GM23338 (cell line): ENCODE results near the gene SNTG2. TPM values are rescaled to one million over a fixed set of nuclear protein-coding genes. Genes with fewer than 3 reads are reported as not detected.

Experiments used
- ATAC-seq: fragments of 200-7000 bp; cut with Tn5 transposase; 3 replicates; pipeline ENCODE4 v1.9.1; 2020
- DNase-seq: peaks from one replicate; pipeline ENCODE4 v3.0.0-alpha.2; 2015; ENCODE audit warnings: low spot score
- H2AFZ ChIP-seq: fragments of 200-600 bp; sonication (generic); 2 replicates; pipeline ENCODE4 v1.8.0; 2016; ENCODE audit warnings: antibody characterized with exemption, mild to moderate bottlenecking, moderate library complexity
- H3F3A ChIP-seq: fragments of 200-600 bp; sonication (generic); replicated peaks from 2 replicates; pipeline ENCODE4 v1.8.0; 2017; ENCODE audit warnings: antibody characterized with exemption, mixed run types, low read depth
- H3K27ac ChIP-seq: fragments of 200-600 bp; sonication (generic); 2 replicates; pipeline ENCODE4 v1.6.1; 2016; ENCODE audit warnings: low read depth
- H3K27me3 ChIP-seq: fragments of 200-600 bp; sonication (generic); 2 replicates; pipeline ENCODE4 v1.8.0; 2016; ENCODE audit warnings: mild to moderate bottlenecking, mixed run types, moderate library complexity; ENCODE audit not compliant: insufficient read depth
- H3K36me3 ChIP-seq: fragments of 200-600 bp; sonication (generic); 2 replicates; pipeline ENCODE4 v1.8.0; 2016; ENCODE audit warnings: mild to moderate bottlenecking; ENCODE audit not compliant: insufficient read depth
- H3K4me1 ChIP-seq: fragments of 200-600 bp; sonication (generic); 2 replicates; pipeline ENCODE4 v1.8.0; 2016; ENCODE audit warnings: mild to moderate bottlenecking, moderate library complexity; ENCODE audit not compliant: insufficient read depth
- H3K4me2 ChIP-seq: fragments of 200-600 bp; sonication (generic); 2 replicates; pipeline ENCODE4 v1.7.1; 2017; ENCODE audit warnings: mixed run types
- H3K4me3 ChIP-seq: fragments of 200-600 bp; sonication (generic); 2 replicates; pipeline ENCODE4 v1.6.1; 2016; ENCODE audit warnings: mixed run types
- H3K79me2 ChIP-seq: fragments of 200-600 bp; sonication (generic); replicated peaks from 2 replicates; pipeline ENCODE4 v1.8.0; 2017; ENCODE audit warnings: mild to moderate bottlenecking; ENCODE audit not compliant: insufficient read depth
- H3K9me2 ChIP-seq: fragments of 200-600 bp; sonication (generic); 2 replicates; pipeline ENCODE4 v1.8.0; 2017; ENCODE audit not compliant: insufficient read depth
- H4K20me1 ChIP-seq: fragments of 200-600 bp; sonication (generic); replicated peaks from 2 replicates; pipeline ENCODE4 v1.8.0; 2017; ENCODE audit warnings: mild to moderate bottlenecking; ENCODE audit not compliant: insufficient read depth
- H3K27ac Mint-ChIP-seq: 2 replicates; pipeline ENCODE4 v1.8.0; 2020; ENCODE audit warnings: inconsistent platforms, mild to moderate bottlenecking, moderate library complexity, mixed read lengths
- H3K27me3 Mint-ChIP-seq: 3 replicates; pipeline ENCODE4 v1.8.0; 2022; ENCODE audit warnings: low read depth, mild to moderate bottlenecking, moderate library complexity, mixed read lengths, inconsistent platforms; ENCODE audit not compliant: insufficient read depth, poor library complexity
- H3K36me3 Mint-ChIP-seq: 3 replicates; pipeline ENCODE4 v1.8.0; 2021; ENCODE audit warnings: low read depth, mild to moderate bottlenecking, inconsistent platforms, moderate library complexity, mixed read lengths
- H3K4me1 Mint-ChIP-seq: 3 replicates; pipeline ENCODE4 v1.8.0; 2020; ENCODE audit warnings: mild to moderate bottlenecking, inconsistent platforms, mixed read lengths
- H3K4me3 Mint-ChIP-seq: 3 replicates; pipeline ENCODE4 v1.8.0; 2021; ENCODE audit warnings: moderate library complexity, mild to moderate bottlenecking, inconsistent platforms, mixed read lengths
- H3K9me3 Mint-ChIP-seq: 3 replicates; pipeline ENCODE4 v1.8.0; 2020; ENCODE audit warnings: moderate library complexity, mild to moderate bottlenecking, inconsistent platforms, mixed read lengths
- CREB1 ChIP-seq: fragments of 250-450 bp; sonication (Bioruptor Pico); IDR thresholded peaks from 2 replicates; pipeline ENCODE4 v1.5.0; 2020; ENCODE audit warnings: low read depth, mild to moderate bottlenecking, moderate library complexity
- ETS1 ChIP-seq: IDR thresholded peaks from 2 replicates; pipeline ENCODE4 v1.6.1; 2016; ENCODE audit warnings: antibody characterized with exemption
- EZH2 ChIP-seq: fragments of 200-600 bp; sonication (generic); IDR thresholded peaks from one replicate; pipeline ENCODE4 v1.8.0; 2017; ENCODE audit warnings: antibody characterized with exemption, mild to moderate bottlenecking, low read depth; ENCODE audit not compliant: unreplicated experiment
- EZH2phosphoT487 ChIP-seq: fragments of 200-600 bp; sonication (generic); IDR thresholded peaks from one replicate; pipeline ENCODE4 v1.8.1; 2018; ENCODE audit warnings: antibody characterized with exemption; ENCODE audit not compliant: unreplicated experiment
- JUNB ChIP-seq: IDR thresholded peaks from one replicate; pipeline ENCODE4 v1.6.1; 2016; ENCODE audit warnings: antibody characterized with exemption; ENCODE audit not compliant: unreplicated experiment
- NANOG ChIP-seq: IDR thresholded peaks from 2 replicates; pipeline ENCODE4 v1.6.1; 2016; ENCODE audit warnings: antibody characterized with exemption, borderline replicate concordance
- POLR2AphosphoS5 ChIP-seq: IDR thresholded peaks from 2 replicates; pipeline ENCODE4 v1.6.1; 2016; ENCODE audit warnings: antibody characterized with exemption, low read depth
- REST ChIP-seq: IDR thresholded peaks from one replicate; pipeline ENCODE4 v1.6.1; 2018; ENCODE audit warnings: antibody characterized with exemption; ENCODE audit not compliant: unreplicated experiment
- STAT1 ChIP-seq: IDR thresholded peaks from one replicate; pipeline ENCODE4 v1.6.1; 2016; ENCODE audit warnings: antibody characterized with exemption; ENCODE audit not compliant: unreplicated experiment
- ZNF114 ChIP-seq: fragments of 250-450 bp; sonication (Bioruptor Pico); IDR thresholded peaks from 2 replicates; pipeline ENCODE4 v1.5.0; 2020; ENCODE audit warnings: mild to moderate bottlenecking, moderate library complexity
- ZNF331 ChIP-seq: fragments of 250-450 bp; sonication (Bioruptor Pico); IDR thresholded peaks from 2 replicates; pipeline ENCODE4 v1.5.0; 2020; ENCODE audit warnings: low read depth, mild to moderate bottlenecking, moderate library complexity
- ZNF462 ChIP-seq: fragments of 250-450 bp; sonication (Bioruptor Pico); IDR thresholded peaks from 2 replicates; pipeline ENCODE4 v1.5.0; 2020; ENCODE audit warnings: mild to moderate bottlenecking, moderate library complexity
- polyA plus RNA-seq: library from polyadenylated mRNA; unstranded; fragments of >200 nt; fragmentation: Nextera tagmentation; extraction: Ambion mirVana; gene quantifications from 2 replicates; pipeline ENCODE4 v1.2.1, GENCODE V29; 2016
- total RNA-seq: library from RNA; depleted of rRNA; stranded (reverse); fragments of >200 nt; shearing (Covaris generic); gene quantifications from 2 replicates; pipeline ENCODE4 v1.2.3, GENCODE V29; 2014
- TF ChIP-seq, protein P1 (sequence below), 2 experiments: fragments of 200-600 bp in 1 of 2; sonication (generic) in 1 of 2; conservative IDR thresholded peaks; 2 replicates each; pipeline versions ENCODE4 v1.5.1 to v1.6.1; 2016 to 2017; ENCODE audit warnings: antibody characterized with exemption in 2 of 2, low read depth in 2 of 2, mild to moderate bottlenecking in 2 of 2, moderate library complexity in 1 of 2

Gene SNTG2
- total and polyA plus RNA-seq, 2 experiments from 2014 or later: 27.5 to 60.4 TPM

GRCh38 chr2:1205853-1206252, 255.2 kb downstream of the SNTG2 start:
- Mint-ChIP-seq H3K9me3 (peaks cover 6% of the 10 kb centered on the region; the same call in 2 of the 3 replicates), H3K27ac (no peak overlapping the region), H3K36me3 (peaks cover 28% of the 10 kb centered on the region), H3K4me3 (no peak overlapping the region), H3K4me1 (no peaks in the 10 kb centered on the region), H3K27me3 (no peaks in the 10 kb centered on the region)
- Histone ChIP-seq H4K20me1 (peaks cover 3% of the 10 kb centered on the region), H3K79me2 (no peaks in the 10 kb centered on the region), H3K4me3 (no peak overlapping the region), H2AFZ (no peak overlapping the region), H3K27ac (no peak overlapping the region), H3F3A (no peaks in the 10 kb centered on the region), H3K4me2 (no peak overlapping the region), H3K36me3 (peaks cover 5% of the 10 kb centered on the region; the same call in 1 of the 2 replicates), H3K9me2 (no peaks in the 10 kb centered on the region), H3K4me1 (no peaks in the 10 kb centered on the region), H3K27me3 (no peaks in the 10 kb centered on the region)
- DNase-seq (no peak), ATAC-seq (no peak)
- TF ChIP-seq ZNF462 (CRISPR knock-in tag): no peak
- TF ChIP-seq STAT1: no peak
- TF ChIP-seq POLR2AphosphoS5: no peak
- TF ChIP-seq JUNB: no peak
- TF ChIP-seq REST: no peak
- no peak for TF ChIP-seq ETS1
- no peak for TF ChIP-seq CREB1 (CRISPR knock-in tag)
- TF ChIP-seq ZNF114 (CRISPR knock-in tag): no peak
- TF ChIP-seq EZH2phosphoT487: no peak
- TF ChIP-seq, protein P1, sequence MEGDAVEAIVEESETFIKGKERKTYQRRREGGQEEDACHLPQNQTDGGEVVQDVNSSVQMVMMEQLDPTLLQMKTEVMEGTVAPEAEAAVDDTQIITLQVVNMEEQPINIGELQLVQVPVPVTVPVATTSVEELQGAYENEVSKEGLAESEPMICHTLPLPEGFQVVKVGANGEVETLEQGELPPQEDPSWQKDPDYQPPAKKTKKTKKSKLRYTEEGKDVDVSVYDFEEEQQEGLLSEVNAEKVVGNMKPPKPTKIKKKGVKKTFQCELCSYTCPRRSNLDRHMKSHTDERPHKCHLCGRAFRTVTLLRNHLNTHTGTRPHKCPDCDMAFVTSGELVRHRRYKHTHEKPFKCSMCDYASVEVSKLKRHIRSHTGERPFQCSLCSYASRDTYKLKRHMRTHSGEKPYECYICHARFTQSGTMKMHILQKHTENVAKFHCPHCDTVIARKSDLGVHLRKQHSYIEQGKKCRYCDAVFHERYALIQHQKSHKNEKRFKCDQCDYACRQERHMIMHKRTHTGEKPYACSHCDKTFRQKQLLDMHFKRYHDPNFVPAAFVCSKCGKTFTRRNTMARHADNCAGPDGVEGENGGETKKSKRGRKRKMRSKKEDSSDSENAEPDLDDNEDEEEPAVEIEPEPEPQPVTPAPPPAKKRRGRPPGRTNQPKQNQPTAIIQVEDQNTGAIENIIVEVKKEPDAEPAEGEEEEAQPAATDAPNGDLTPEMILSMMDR (conservative IDR thresholded peaks at IDR 0.05; ENCODE audit: low read depth in 2 of 2): no peak
- TF ChIP-seq EZH2: no peak
- TF ChIP-seq NANOG: no peak
- no peak for TF ChIP-seq ZNF331 (CRISPR knock-in tag)
